NCI-H82 treated with DMSO at 0.1 percent for 48 hours (cell line): ENCODE measurements around the gene ALOX5AP.

Experiments used
- DNase-seq: peaks from one replicate; lab custom pipeline; 2025; ENCODE audit not compliant: unreplicated experiment; lab: John Stamatoyannopoulos, UW

ALOX5AP gene

DNA sequence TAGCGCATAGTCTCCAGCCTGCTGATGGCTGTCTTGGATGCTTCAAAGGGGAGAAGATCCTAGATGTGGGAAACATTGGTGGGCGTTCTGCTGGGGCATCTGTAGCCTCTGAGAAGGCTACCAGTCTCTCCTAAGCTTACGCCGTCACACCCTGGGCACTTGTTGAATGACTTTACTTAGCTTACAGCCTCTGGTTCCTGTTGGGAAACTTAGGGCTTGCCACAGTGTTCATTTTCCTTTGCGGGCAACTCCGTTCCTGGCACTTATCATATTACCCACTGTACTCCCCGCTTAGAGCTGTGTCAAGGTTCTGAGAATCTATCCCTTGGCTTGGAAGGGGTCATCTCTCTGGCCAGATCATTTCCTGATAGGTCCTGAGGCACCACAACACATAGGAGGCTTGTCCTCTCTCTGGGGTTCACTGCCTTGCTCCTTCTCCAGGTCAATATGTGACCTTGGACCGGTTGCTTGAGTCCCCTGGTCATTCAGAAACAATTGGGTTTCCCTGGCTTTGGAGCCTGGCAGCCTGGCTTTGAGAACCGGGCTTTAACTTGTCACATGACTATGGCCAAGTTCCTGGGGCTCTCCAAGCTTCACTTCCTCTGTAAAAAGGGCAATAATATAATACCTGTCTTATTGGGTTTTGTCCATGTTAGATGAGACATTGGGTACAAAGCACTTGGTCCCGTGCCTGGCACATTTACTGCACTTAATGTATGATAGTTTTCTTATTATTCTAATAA is 20.5 kb upstream of the ALOX5AP start:
- no peak for DNase-seq

- no peak for DNase-seq
Measured at GRCh38 chr13:30715372-30715756, 20.0 kb upstream of the ALOX5AP start.

GRCh38 chr13:30715837-30716236 is 19.5 kb upstream of the ALOX5AP start:
- DNase-seq = no peak

DNA sequence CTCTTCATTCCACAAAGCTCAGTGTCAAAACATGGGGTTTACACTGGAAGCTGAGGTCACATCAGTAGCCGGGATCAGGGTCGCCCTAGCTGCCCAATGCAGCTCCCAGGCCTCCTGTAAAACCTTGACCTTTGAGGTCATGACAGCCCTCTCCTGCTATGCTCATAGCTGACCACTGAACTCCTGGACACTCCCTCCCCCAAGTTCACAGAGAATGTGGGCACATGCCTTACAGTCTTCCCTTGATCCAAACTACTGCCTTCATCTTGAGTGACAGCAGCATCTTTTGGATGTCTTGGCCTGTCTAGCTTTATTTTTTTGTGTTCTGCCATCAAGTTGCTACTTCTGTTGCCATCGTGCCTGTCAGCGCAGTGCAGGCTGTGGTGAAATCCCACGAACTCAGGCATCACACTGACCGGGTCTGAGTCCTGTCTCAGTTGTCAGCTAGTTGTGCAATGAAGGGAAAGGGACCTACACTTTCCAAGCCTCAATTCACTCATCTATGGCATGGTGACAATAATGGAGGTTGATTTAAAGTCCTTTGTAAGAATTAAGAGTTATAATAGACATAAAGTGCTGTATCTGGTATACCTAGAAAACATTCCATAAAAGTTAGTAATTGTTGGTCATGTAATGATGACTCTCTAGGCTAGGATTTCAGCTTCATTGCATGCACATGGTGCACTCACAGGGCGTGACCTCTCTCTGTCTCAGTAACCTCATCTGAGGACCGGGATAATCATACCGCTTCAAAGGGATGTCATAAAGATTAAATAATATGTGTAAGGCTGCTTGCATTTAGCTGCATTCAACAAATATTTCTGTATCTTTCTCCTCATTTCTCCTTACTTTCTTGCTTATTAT is 16.4 kb upstream of the ALOX5AP start:
- no peak for DNase-seq

- DNase-seq = no peak
Measured at GRCh38 chr13:30719525-30719914, 15.8 kb upstream of the ALOX5AP start.

- DNase-seq = no peak
Measured at GRCh38 chr13:30720172-30720869, 15.0 kb upstream of the ALOX5AP start.

- DNase-seq = no peak
Measured at GRCh38 chr13:30721936-30722335, 13.4 kb upstream of the ALOX5AP start.

DNA sequence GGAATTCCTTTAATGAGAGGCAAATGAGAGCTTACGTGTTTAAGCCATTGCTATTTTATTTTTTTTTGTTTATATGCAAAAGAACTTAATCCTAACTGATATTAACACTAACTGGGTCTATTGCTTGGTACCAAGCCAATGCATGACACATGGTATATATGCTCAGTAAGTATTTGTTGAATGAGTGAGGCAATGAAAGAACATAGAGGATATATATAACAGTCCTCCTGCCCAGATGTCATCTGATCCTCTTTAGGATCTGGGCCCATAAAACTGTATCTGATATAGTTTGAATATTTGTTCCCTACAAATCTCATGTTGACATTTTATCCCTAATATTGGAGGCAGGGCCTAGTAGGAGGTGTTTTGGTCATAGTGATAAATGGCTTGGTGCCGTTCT is 13.0 kb upstream of the ALOX5AP start:
- DNase-seq = no peak

DNA sequence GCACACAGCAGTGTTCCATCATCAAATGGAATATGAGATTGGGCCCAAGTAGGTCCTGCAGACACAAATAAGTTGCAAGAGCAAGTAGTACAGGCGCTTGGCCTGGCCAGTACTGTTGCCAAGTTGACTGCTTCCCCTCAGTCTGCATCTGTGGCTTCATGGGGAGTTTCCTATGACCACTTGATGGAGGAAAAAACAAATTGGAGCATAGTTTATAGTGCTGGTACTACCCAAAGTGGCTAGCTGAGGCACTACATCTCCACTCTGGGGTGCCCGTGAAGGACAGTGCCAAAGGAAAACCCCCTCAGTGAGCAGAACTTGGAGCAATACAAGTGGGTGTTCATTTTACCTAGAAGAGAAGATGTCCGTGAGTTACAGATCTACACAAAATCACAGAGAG is 10.6 kb upstream of the ALOX5AP start:
- no peak for DNase-seq

- no peak for DNase-seq
Measured at GRCh38 chr13:30725326-30726085, 9.8 kb upstream of the ALOX5AP start.

DNA sequence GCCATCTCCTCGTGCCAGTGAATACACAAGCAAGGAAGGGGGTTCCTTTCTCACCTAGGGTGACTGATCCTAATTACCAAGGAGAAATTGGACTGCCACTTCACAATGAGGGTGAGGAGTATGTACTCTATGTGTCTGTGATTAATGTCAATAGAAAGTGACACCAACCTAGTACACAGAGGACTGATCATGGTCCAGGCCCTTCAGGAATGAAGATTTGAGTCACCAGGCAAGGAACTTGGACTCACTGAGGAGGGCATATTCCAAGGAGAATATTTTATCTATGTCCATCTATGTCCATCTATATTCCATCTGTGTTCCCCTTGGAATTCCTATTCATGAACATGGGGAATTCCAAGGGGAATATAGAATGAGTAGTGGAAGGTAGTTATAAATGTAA is 9.2 kb upstream of the ALOX5AP start:
- DNase-seq = no peak

DNA sequence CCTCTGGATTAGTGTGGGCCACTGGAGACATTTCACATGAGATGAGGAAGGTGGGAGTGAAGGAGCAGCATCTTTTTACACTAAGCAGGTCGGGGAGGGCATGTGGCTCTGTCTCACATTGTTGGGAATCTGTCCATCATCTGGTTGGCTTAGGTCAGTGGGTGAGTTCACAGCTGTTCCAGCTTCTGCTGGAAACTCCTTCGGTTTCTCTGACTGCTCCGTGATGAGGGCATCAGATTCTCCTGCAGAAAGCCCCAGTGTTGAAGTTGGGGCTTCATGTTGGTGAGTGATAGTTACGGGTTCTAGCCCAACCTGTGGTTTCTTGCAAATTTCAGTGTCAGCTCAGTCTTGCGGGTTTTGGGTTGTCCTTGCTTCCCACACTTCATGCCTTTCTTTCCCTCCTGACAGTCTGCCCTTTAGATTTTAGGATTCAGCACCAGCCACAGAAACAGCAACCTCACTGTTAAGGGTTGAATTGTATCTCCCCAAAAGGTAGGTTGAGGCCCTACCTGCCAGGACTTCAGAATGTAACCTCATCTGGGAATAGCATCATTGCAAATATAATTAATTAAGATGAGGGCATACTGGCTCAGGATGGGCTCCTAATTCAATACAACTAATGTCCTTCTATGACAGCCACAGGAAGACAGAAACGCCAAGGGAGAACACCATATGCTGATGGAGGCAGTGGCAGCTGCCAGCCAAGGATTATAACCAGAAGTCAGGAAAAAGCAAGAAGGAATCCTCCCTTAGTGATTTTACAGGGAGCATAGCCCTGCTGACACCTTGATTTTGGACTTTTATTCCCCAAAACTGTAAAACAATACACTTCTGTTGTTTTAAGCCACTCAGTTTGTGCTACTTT is 7.6 kb upstream of the ALOX5AP start:
- DNase-seq = peak; percentile 92

- no peak for DNase-seq
Measured at GRCh38 chr13:30729801-30730200, 5.5 kb upstream of the ALOX5AP start.

GRCh38 chr13:30730526-30730925 is 4.8 kb upstream of the ALOX5AP start:
- peak; percentile 52 for DNase-seq

DNA sequence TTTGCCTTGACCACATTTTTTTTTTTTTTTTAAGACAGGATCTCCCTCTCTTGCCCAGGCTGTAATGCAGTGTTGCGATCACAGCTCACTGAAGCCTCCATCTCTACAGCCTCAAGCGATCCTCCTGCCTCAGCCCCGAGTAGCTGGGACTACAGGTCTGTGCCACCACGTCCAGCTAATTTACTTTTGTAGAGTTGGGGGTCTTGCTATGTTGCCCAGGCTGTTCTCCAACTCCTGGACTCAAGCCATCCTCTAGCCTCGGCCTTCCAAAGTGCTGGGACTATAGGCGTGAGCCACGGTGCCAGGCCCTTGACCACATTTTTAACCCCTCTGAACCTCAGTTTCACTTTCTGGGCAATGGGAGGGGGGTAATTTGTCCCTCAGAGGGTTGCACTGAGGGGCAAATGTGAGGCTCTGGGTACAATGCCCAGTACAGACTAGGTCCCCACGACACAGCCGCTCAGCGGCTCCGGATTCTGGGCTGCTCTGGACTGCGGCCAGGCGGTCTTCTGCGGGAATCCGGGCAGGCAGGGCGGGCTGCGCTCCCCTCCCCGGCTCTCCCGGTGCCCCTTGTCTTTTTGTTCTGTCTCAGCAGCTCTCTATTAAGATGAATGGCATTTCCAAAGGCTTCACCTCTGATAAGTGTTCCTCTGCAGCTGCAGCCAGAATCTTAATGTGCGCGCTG is 3.8 kb upstream of the ALOX5AP start:
- no peak for DNase-seq

DNA sequence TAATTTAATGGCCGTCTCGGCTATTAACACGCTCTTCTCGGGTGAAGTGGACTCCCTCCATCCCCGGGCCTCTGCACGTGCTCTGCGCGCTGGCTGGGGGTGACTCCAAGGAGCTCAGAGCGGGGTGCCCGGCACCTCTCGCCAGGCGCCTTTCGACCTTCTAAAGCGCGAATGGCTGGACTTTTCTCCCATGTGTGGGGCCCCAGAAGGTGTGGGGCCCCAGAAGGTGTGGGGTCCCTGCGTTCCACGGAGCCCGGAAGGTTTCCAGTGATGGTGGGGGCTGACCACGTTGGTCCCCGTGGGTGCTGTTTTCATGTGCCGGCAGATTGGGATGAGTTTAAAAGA is 3.3 kb upstream of the ALOX5AP start:
- DNase-seq = no peak

- no peak for DNase-seq
Measured at GRCh38 chr13:30734439-30734838, 904 bp upstream of the ALOX5AP start.

DNA sequence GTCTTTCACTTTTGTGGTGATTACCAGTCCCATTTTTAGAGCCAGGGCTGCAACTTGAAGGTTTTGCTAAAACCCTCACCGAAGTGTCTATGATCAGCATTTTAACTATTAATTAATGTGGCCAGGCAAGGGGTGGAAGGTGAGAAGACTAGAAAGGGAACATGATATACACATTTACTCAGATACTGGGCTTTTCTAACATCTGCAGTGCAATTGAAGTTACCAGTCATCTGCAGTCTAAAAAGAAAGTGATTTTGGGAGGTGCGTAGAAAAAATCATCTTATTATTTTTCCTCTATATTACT is 481 bp downstream of the ALOX5AP start:
- DNase-seq = no peak

DNA sequence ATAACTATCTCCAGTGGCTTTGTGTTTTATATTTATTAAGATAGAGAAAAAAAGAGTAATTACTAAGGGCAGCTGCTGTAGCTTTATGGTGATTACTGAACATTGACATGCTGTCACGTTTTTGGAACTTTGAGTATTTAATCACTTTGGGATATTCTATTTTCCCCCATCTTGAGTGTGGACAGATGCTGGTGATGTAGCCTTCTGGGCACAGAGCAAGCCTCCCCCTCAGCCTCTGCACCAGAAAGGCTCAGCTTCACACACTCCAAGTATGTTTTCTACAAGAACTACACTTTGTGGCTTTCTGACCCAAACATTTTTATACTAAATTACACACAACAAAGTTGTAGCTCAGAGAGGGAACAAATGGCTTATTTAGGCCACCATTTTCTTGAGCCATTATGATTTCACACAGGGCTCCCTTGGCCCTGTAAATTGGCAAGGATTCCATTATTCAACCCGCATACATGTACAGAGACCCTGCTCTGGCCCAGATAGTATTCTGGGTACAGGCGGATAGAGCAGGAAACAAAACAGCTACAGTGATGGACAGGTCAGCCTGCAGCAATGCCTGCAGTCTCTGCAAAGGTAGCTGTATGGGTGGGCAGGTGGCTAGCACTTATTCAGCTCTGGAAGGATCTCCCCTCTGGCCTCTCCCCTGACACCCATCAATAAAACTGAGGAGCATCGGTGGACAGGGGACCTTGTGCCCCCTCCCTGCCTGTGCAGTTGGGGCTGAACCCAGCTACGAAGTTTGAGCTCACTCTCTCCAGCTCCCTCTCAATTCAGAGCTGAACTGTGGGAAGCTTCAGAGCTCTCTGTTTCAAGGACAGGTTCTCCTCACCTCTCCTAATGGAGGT is 1.3 kb downstream of the ALOX5AP start:
- DNase-seq = no peak
